Lung (tissue), 12 donors: Measurements from ENCODE around the gene CFAP57. TPM values are rescaled to one million over a fixed set of nuclear protein-coding genes. Genes with fewer than 3 reads are reported as not detected.

Experiments
- ATAC-seq: fragments of 200-7000 bp; cut with Tn5 transposase; one replicate; pipeline ENCODE4 v1.9.1; 2020; ENCODE audit warnings: moderate number of reproducible peaks; ENCODE audit not compliant: insufficient read depth, low FRiP score
- DNase-seq, 3 donors: peaks; one replicate each; pipeline ENCODE4 v3.0.0-alpha.2; 2013 to 2017
- H3K27ac ChIP-seq, 2 donors: one replicate each; pipeline ENCODE4 v1.5.1; 2013; ENCODE audit warnings: mild to moderate bottlenecking in 2 of 2, moderate library complexity in 2 of 2, control low read depth in 1 of 2, inconsistent platforms in 1 of 2, low read depth in 1 of 2, low read length in 1 of 2
- H3K27me3 ChIP-seq, 3 donors: one replicate each; pipeline ENCODE4 v1.5.1; 2013; ENCODE audit warnings: low read length in 2 of 3; ENCODE audit not compliant: control insufficient read depth in 3 of 3, insufficient read depth in 3 of 3
- H3K36me3 ChIP-seq, 4 donors: one replicate each; pipeline ENCODE4 v1.5.1; 2013; ENCODE audit warnings: low read length in 4 of 4, mild to moderate bottlenecking in 1 of 4, moderate library complexity in 1 of 4; ENCODE audit not compliant: control insufficient read depth in 4 of 4, insufficient read depth in 4 of 4
- H3K4me1 ChIP-seq, 5 donors: one replicate each; pipeline ENCODE4 v1.5.1; 2013; ENCODE audit warnings: low read length in 5 of 5, mild to moderate bottlenecking in 2 of 5, moderate library complexity in 1 of 5; ENCODE audit not compliant: control insufficient read depth in 5 of 5, insufficient read depth in 5 of 5
- H3K4me3 ChIP-seq: one replicate; pipeline ENCODE4 v1.5.1; 2013; ENCODE audit warnings: mild to moderate bottlenecking, control low read depth, moderate library complexity
- H3K9ac ChIP-seq, 2 donors: one replicate each; pipeline ENCODE4 v1.5.1; 2013; ENCODE audit warnings: low read length in 2 of 2, control low read depth in 1 of 2; ENCODE audit not compliant: insufficient read depth in 1 of 2
- H3K9me3 ChIP-seq, 4 donors: one replicate each; pipeline ENCODE4 v1.5.1; 2013; ENCODE audit warnings: low read length in 3 of 4, mild to moderate bottlenecking in 1 of 4, moderate library complexity in 1 of 4; ENCODE audit not compliant: control insufficient read depth in 4 of 4, insufficient read depth in 3 of 4
- WGBS, 2 donors: extraction: QIAGEN DNeasy Blood & Tissue Kit; methylation state at CpG; one replicate each; pipeline ENCODE4 v1.1.7; 2013; 5-methylcytosine and 5-hydroxymethylcytosine counted together
- polyA plus RNA-seq, 2 donors: library from polyadenylated mRNA; stranded (reverse); fragments of 200-250 nt; gene quantifications; one replicate each; pipeline ENCODE4 v1.2.1, GENCODE V29; 2013
- total RNA-seq, 2 donors: library from RNA; depleted of rRNA in 1 of 2; stranded (reverse); fragments of >200 nt in 1 of 2; gene quantifications; one replicate each; pipeline ENCODE4 v1.2.1, GENCODE V29; 2014 to 2021
- TF ChIP-seq, protein P1 (sequence below): IDR thresholded peaks from 2 replicates; pipeline ENCODE4 v1.5.1; 2012; ENCODE audit warnings: mild to moderate bottlenecking; ENCODE audit errors: control extremely low read depth, extremely low read depth
- donor health status: control.
- donor health status: control.
- donor health status: Bipolar disorder and iron deficiency.
- donor health status: healthy.
- donor health status: DM: yes; HTN: yes; CAD: no.

CFAP57 gene
- total and polyA plus RNA-seq, 4 donors = 1.7 to 12.3 (median 6.3) TPM

DNA sequence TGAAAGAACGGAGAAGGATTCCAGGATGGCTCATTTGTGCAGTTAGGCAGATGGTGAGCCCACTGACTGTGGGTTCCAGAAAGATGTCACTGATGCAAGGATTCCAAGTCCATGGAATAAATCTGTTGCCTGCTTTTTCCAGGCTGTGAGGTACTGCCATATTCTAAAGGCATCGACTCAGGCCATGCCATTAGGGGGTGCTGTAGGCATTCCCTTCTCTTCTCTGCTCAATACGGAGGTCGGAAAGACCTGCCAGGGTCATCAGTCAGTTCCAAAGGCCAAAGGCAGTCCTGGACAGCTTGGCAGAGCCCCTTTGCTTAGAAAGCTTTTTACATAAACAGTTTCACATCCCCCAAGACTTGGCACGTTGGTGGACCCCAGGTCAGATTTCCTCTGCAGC is 66.0 kb downstream of the CFAP57 start:
- DNase-seq = peak; percentile 59 to 80 (median 70)
- no peak overlapping the region for H3K27ac ChIP-seq

GRCh38 chr1:43238991-43239469 is 66.9 kb downstream of the CFAP57 start:
- Histone ChIP-seq H3K27ac (no peak overlapping the region), H3K4me1 (peaks cover 0 to 6% (median 3%) of the 10 kb centered on the region in 5 donors), H3K9ac (no peak overlapping the region), H3K4me3 (no peak overlapping the region), H3K36me3 (no peaks in the 10 kb centered on the region), H3K9me3 (no peaks in the 10 kb centered on the region), H3K27me3 (no peaks in the 10 kb centered on the region)
- TF ChIP-seq, protein P1, sequence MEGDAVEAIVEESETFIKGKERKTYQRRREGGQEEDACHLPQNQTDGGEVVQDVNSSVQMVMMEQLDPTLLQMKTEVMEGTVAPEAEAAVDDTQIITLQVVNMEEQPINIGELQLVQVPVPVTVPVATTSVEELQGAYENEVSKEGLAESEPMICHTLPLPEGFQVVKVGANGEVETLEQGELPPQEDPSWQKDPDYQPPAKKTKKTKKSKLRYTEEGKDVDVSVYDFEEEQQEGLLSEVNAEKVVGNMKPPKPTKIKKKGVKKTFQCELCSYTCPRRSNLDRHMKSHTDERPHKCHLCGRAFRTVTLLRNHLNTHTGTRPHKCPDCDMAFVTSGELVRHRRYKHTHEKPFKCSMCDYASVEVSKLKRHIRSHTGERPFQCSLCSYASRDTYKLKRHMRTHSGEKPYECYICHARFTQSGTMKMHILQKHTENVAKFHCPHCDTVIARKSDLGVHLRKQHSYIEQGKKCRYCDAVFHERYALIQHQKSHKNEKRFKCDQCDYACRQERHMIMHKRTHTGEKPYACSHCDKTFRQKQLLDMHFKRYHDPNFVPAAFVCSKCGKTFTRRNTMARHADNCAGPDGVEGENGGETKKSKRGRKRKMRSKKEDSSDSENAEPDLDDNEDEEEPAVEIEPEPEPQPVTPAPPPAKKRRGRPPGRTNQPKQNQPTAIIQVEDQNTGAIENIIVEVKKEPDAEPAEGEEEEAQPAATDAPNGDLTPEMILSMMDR = no peak
- DNase-seq (no peak), ATAC-seq (no peak)
- 59 to 68% methylated on average over 3 of the region's 3 CpGs for WGBS, 2 donors

More for the DNA sequence above, 66.0 kb downstream of the CFAP57 start:
- Histone ChIP-seq H3K9me3 (no peaks in the 10 kb centered on the region), H3K9ac (no peak overlapping the region), H3K27me3 (no peaks in the 10 kb centered on the region), H3K36me3 (no peaks in the 10 kb centered on the region), H3K4me3 (no peak overlapping the region), H3K4me1 (peaks cover 0 to 6% (median 3%) of the 10 kb centered on the region in 5 donors)
- WGBS, 2 donors = 10 to 15% methylated on average over 5 of the region's 5 CpGs
- TF ChIP-seq, protein P1 = peak; percentile 66
- peak; percentile 54 for ATAC-seq

- Histone ChIP-seq H3K4me1 (peaks cover 0 to 5% (median 3%) of the 10 kb centered on the region in 5 donors), H3K27ac (no peak overlapping the region), H3K9ac (no peak overlapping the region), H3K4me3 (no peak overlapping the region), H3K27me3 (no peaks in the 10 kb centered on the region), H3K36me3 (no peaks in the 10 kb centered on the region), H3K9me3 (no peaks in the 10 kb centered on the region)
- TF ChIP-seq, protein P1 = no peak
- DNase-seq = no peak
- no peak for ATAC-seq
- 26 to 56% methylated on average over 3 of the region's 3 CpGs for WGBS, 2 donors
Measured at GRCh38 chr1:43239484-43239883, 67.4 kb downstream of the CFAP57 start.

DNA sequence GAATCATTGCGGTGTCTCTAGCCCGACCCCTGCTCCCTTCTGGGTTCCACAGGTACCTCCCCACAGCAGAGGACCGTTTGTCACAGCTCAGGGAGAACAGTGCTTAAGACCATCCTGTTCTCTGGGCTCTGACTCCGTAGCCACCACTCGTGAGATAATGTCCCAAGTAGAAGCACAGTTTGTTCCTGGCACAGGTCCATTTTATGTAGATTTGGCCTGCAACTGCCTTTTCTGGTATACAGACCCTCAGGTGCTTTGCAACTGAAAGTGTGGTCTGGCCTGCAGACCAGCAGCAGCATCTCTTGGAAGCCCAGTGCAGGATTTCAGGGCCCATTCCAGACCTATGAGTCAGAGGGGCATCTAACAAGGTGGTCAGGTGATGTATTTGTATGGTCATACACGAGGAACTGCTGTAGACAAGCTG is 69.3 kb downstream of the CFAP57 start:
- ATAC-seq (peak; percentile 41), DNase-seq (no peak)

More for the DNA sequence above, 69.3 kb downstream of the CFAP57 start:
- WGBS, 2 donors = 51 to 77% methylated on average over 6 of the region's 6 CpGs
- TF ChIP-seq, protein P1 = no peak
- Histone ChIP-seq H3K27me3 (no peaks in the 10 kb centered on the region), H3K9ac (no peak overlapping the region), H3K9me3 (no peaks in the 10 kb centered on the region), H3K27ac (no peak overlapping the region), H3K36me3 (no peaks in the 10 kb centered on the region), H3K4me1 (peaks cover 0 to 3% (median 0%) of the 10 kb centered on the region in 5 donors), H3K4me3 (no peak overlapping the region)
